ENCODE data around the gene M1AP. TPM values are rescaled to one million over a fixed set of nuclear protein-coding genes. Genes with fewer than 3 reads are reported as not detected.

Gene M1AP
- total RNA-seq, 1 experiment from 2014 or later = 7.6 TPM

DNA sequence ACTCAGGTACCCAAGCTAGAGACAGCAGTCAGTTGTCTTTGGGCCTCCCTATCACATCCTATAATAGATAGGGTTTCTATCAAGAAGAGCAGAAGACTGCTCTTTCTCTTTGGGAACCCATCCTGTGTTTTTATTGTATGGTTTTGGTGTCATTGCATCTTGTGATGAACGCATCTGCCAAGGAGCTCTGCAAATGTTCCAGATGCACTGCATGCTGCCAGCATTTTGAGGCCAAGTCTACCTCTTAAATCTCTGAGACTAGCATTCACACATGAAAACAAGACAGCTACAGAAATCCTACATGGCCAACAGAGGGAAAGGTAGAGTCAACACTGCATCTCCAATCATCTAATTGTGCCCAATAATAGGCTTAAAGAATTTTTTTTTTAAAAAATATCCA lies 20.0 kb upstream of the M1AP start:
- Histone ChIP-seq H2BK15ac (ENCODE audit: low read depth, low read length) (no peak overlapping the region), H3K18ac (ENCODE audit: insufficient read length, low read depth, low read length) (no peak overlapping the region), H2BK5ac (ENCODE audit: insufficient read length, low read length) (no peak overlapping the region), H3K4me2 (ENCODE audit: insufficient read depth, insufficient read length, low read length) (no peak overlapping the region), H3K23me2 (ENCODE audit: insufficient read length, low read depth, low read length, poor library complexity, severe bottlenecking) (no peaks in the 10 kb centered on the region), H4K8ac (replicated peaks; ENCODE audit: insufficient read length, low read depth, low read length) (no peak overlapping the region), H3K9ac (ENCODE audit: extremely low read depth, insufficient read length, low read length) (no peak overlapping the region), H3K4me1 (ENCODE audit: insufficient read depth, low read length) (no peaks in the 10 kb centered on the region), H3K56ac (ENCODE audit: insufficient read length, low read depth, low read length) (no peak overlapping the region), H2BK20ac (ENCODE audit: low read depth, low read length, poor library complexity, severe bottlenecking) (no peak overlapping the region), H4K20me1 (ENCODE audit: control insufficient read depth, insufficient read depth, insufficient read length) (no peaks in the 10 kb centered on the region), H4K91ac (ENCODE audit: insufficient read length, low read depth, low read length) (no peak overlapping the region), H4K5ac (ENCODE audit: insufficient read length, low read depth, low read length) (no peak overlapping the region), H3K9me3 (ENCODE audit: control insufficient read depth, low read depth, low read length) (no peaks in the 10 kb centered on the region), H3T11ph (ENCODE audit: low read length) (no peak overlapping the region), H3K4ac (ENCODE audit: low read depth, low read length) (no peak overlapping the region), H3K27me3 (ENCODE audit: insufficient read depth, low read length) (no peaks in the 10 kb centered on the region), H3K14ac (ENCODE audit: insufficient read depth, low read length) (no peak overlapping the region), H3K27ac (ENCODE audit: insufficient read length, low read depth, low read length) (no peak overlapping the region), H2AK5ac (ENCODE audit: insufficient read length, low read length) (no peak overlapping the region), H2BK120ac (ENCODE audit: low read depth, low read length, poor library complexity, severe bottlenecking) (no peak overlapping the region), H2AFZ (ENCODE audit: low read length) (no peak overlapping the region), H3K79me1 (ENCODE audit: insufficient read depth, low read depth, low read length, poor library complexity, severe bottlenecking) (no peaks in the 10 kb centered on the region), H3K79me2 (ENCODE audit: insufficient read depth, low read length) (no peaks in the 10 kb centered on the region), H3K23ac (ENCODE audit: insufficient read length, low read depth, low read length) (no peak overlapping the region), H2BK12ac (ENCODE audit: insufficient read length, low read depth, low read length) (no peak overlapping the region)
- Mint-ChIP-seq H3K4me1 (no peaks in the 10 kb centered on the region), H3K36me3 (ENCODE audit: insufficient read depth in 1 of 3, low read depth in 3 of 3) (no peaks in the 10 kb centered on the region), H3K27me3 (ENCODE audit: low read depth) (no peaks in the 10 kb centered on the region), H3K27ac (no peak overlapping the region), H3K4me3 (no peak overlapping the region), H3K9me3 (no peaks in the 10 kb centered on the region)
- TF ChIP-seq, protein P1, sequence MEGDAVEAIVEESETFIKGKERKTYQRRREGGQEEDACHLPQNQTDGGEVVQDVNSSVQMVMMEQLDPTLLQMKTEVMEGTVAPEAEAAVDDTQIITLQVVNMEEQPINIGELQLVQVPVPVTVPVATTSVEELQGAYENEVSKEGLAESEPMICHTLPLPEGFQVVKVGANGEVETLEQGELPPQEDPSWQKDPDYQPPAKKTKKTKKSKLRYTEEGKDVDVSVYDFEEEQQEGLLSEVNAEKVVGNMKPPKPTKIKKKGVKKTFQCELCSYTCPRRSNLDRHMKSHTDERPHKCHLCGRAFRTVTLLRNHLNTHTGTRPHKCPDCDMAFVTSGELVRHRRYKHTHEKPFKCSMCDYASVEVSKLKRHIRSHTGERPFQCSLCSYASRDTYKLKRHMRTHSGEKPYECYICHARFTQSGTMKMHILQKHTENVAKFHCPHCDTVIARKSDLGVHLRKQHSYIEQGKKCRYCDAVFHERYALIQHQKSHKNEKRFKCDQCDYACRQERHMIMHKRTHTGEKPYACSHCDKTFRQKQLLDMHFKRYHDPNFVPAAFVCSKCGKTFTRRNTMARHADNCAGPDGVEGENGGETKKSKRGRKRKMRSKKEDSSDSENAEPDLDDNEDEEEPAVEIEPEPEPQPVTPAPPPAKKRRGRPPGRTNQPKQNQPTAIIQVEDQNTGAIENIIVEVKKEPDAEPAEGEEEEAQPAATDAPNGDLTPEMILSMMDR (conservative IDR thresholded peaks at IDR 0.05) = no peak
- WGBS (ENCODE audit: extremely low coverage, insufficient read length, low lambda C conversion rate) = no CpG with 5 or more reads among the region's 1 CpG
- no peak for DNase-seq
